Prostate gland (tissue), 2 donors: ENCODE results near the gene C2CD4B. TPM values are rescaled to one million over a fixed set of nuclear protein-coding genes. Genes with fewer than 3 reads are reported as not detected.

Experiments used
- DNase-seq: peaks from one replicate; pipeline ENCODE4 v3.0.0-alpha.2; 2019; ENCODE audit warnings: low spot score
- H3K27ac ChIP-seq, 2 donors: fragments of 200-600 bp; sonication (generic); 2 replicates each; pipeline ENCODE4 v1.5.1; 2017 to 2019
- H3K27me3 ChIP-seq: fragments of 200-600 bp; sonication (generic); replicated peaks from 2 replicates; pipeline ENCODE4 v1.5.1; 2019; ENCODE audit not compliant: insufficient read depth
- H3K36me3 ChIP-seq, 2 donors: fragments of 200-600 bp; sonication (generic); 1 replicate in 1 of 2; 2 replicates in 1 of 2; pipeline versions ENCODE4 v1.5.1 to v1.8.1; 2017 to 2019
- H3K4me1 ChIP-seq: fragments of 200-600 bp; sonication (generic); replicated peaks from 2 replicates; pipeline ENCODE4 v1.5.1; 2019
- H3K4me3 ChIP-seq, 2 donors: fragments of 200-600 bp; sonication (generic); 2 replicates each; pipeline ENCODE4 v1.5.1; 2017 to 2019
- H3K9me3 ChIP-seq: fragments of 200-600 bp; sonication (generic); 2 replicates; pipeline ENCODE4 v1.5.1; 2017
- CTCF ChIP-seq, 4 experiments: fragments of 200-600 bp in 2 of 4; fragments of 450-650 bp in 2 of 4; sonication (generic) in 2 of 4; IDR thresholded peaks; 1 replicate in 3 of 4; 2 replicates in 1 of 4; pipeline ENCODE4 v1.5.1; 2016 to 2019; ENCODE audit warnings: antibody characterized with exemption in 4 of 4, mild to moderate bottlenecking in 2 of 4, moderate library complexity in 2 of 4
- POLR2A ChIP-seq: fragments of 450-650 bp; IDR thresholded peaks from one replicate; pipeline ENCODE4 v1.6.1; 2016; ENCODE audit warnings: antibody characterized with exemption, mild to moderate bottlenecking
- POLR2AphosphoS5 ChIP-seq: sonication (generic); formaldehyde crosslinking; IDR thresholded peaks from one replicate; pipeline ENCODE4 v1.6.1; 2017; ENCODE audit warnings: antibody characterized with exemption
- WGBS: methylation state at CpG from one replicate; pipeline ENCODE4 v1.1.5; 2018; 5-methylcytosine and 5-hydroxymethylcytosine counted together
- intact Hi-C: fragments of 100-400 bp; cut with DNase I; formaldehyde crosslinking; loops from one replicate; pipeline ENCODE4 v1.14.2; 2022
- total RNA-seq, 2 donors: library from RNA; depleted of rRNA; stranded (reverse); fragments of >200 nt; gene quantifications; one replicate each; pipeline ENCODE4 v1.1.0, GENCODE V29; 2016

C2CD4B gene
- total RNA-seq, 2 donors from 2014 or later: 1.2 to 3.2 TPM

DNA sequence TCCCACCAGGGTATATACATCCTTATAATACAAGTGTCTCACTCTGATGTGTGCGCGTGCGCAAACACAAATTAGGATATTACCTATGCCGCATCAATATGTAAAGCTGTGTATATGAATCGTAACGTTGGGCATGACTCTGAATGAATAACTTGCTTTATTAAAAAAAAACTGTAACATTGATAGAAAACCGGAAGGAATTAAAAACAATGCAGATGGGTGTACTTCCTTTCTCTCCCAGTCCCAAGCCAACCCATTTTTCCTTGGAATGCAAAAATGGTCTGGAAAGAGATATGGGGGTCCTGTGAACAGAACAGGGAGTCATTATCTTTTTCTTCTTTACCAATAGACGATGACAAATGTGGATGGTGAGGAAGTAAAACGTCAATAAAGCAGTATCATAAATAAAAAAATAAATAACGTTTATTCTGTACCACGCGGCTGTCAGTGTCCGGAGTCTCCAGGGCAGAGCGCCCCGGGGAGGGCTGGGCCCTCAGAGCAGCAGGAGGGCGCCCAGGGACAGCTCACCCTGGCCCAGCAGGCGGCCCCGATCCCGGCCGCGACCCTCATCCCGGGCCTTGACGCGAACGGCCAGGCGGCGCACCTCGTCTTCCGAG is 1.6 kb downstream of the C2CD4B start:
- no peaks in the 10 kb centered on the region for H3K27me3 ChIP-seq
- peak overlapping the region; percentile 17 to 34 for H3K4me3 ChIP-seq
- TF ChIP-seq POLR2A (no peak), CTCF (IDR thresholded peaks at IDR 0.05) (no peak), POLR2AphosphoS5 (no peak)

GRCh38 chr15:62153228-62153627 is 11.9 kb downstream of the C2CD4B start:
- DNase-seq: no peak

More for the DNA sequence above, 1.6 kb downstream of the C2CD4B start:
- no peak overlapping the region for H3K27ac ChIP-seq
- no peak for DNase-seq
- H3K4me1 ChIP-seq: no peaks in the 10 kb centered on the region
- 34% methylated on average over 29 of the region's 29 CpGs for WGBS
- intact Hi-C loops: no loop called here
- H3K9me3 ChIP-seq: no peaks in the 10 kb centered on the region
- H3K36me3 ChIP-seq: no peaks in the 10 kb centered on the region

GRCh38 chr15:62150445-62150844 is 14.6 kb downstream of the C2CD4B start:
- DNase-seq: no peak
- intact Hi-C loops: no loop called here
- H3K27me3 ChIP-seq: no peaks in the 10 kb centered on the region
- TF ChIP-seq CTCF (IDR thresholded peaks at IDR 0.05): no peak
- no peak for TF ChIP-seq POLR2AphosphoS5
- no peak for TF ChIP-seq POLR2A
- no peaks in the 10 kb centered on the region for H3K36me3 ChIP-seq
- H3K4me3 ChIP-seq: no peak overlapping the region
- no peaks in the 10 kb centered on the region for H3K9me3 ChIP-seq
- no peaks in the 10 kb centered on the region for H3K4me1 ChIP-seq
- no peak overlapping the region for H3K27ac ChIP-seq

More at GRCh38 chr15:62153228-62153627, 11.9 kb downstream of the C2CD4B start:
- no peak for TF ChIP-seq POLR2AphosphoS5
- TF ChIP-seq POLR2A: no peak
- no peak for TF ChIP-seq CTCF (IDR thresholded peaks at IDR 0.05)
- H3K36me3 ChIP-seq: no peaks in the 10 kb centered on the region
- H3K4me1 ChIP-seq: no peaks in the 10 kb centered on the region
- H3K27me3 ChIP-seq: no peaks in the 10 kb centered on the region
- intact Hi-C loops: no loop called here
- 76% methylated on average over 4 of the region's 4 CpGs for WGBS
- H3K4me3 ChIP-seq: no peak overlapping the region
- H3K27ac ChIP-seq: no peak overlapping the region
- no peaks in the 10 kb centered on the region for H3K9me3 ChIP-seq

DNA sequence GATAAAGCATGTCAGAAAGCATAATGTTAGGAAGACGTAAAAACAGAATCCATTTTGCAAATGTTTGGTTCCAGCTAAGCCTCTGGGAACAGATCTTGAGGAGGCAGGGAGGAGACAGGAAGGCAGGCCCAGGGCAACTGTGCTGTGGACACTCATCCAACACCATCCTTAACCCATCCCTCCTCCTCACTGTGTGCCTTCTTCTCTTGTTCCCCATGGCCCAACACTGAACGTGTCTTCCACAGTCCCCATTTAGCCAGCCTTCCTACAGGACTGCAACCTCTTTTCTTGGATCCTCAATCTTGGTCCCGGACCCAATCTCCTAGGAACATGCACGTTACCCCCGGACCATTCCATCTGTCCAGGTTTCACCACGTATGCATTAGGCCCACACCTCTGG is 15.4 kb downstream of the C2CD4B start:
- H3K4me3 ChIP-seq: no peak overlapping the region
- intact Hi-C loops: no loop called here
- DNase-seq: no peak

More for the DNA sequence above, 15.4 kb downstream of the C2CD4B start:
- TF ChIP-seq CTCF (IDR thresholded peaks at IDR 0.05): no peak
- no peak for TF ChIP-seq POLR2AphosphoS5
- no peak for TF ChIP-seq POLR2A
- 92% methylated on average over 6 of the region's 6 CpGs for WGBS
- no peak overlapping the region for H3K27ac ChIP-seq
- H3K36me3 ChIP-seq: no peaks in the 10 kb centered on the region
- H3K9me3 ChIP-seq: no peaks in the 10 kb centered on the region
- H3K4me1 ChIP-seq: no peaks in the 10 kb centered on the region
- H3K27me3 ChIP-seq: no peaks in the 10 kb centered on the region
